Measurements from ENCODE around the gene KIF26A.

KIF26A gene

DNA sequence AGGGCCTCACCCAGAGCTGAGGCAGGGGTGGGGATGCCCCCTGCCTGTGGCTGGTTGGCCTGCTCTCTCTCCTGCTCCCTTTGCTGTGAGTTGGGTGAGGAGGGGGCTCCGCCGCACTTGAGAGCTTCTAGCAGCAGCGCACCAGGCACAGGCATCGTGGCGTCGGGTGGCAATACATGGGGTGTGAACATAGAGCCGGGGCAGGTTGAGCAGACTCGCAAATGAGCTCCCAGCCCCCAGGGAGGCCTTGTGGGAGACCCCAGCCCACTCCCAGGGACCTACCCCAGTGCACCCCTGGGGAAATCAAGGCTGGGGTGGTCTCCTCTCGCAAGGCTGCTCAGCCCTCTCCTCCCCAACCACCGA lies 54.5 kb downstream of the KIF26A start:
- no peaks in the 10 kb centered on the region for H3K9me3 ChIP-seq (ENCODE audit: control insufficient read depth, insufficient read depth, low read length)
- no peaks in the 10 kb centered on the region for H3K4me1 ChIP-seq (ENCODE audit: control insufficient read depth, insufficient read depth, low read length)
- H3K36me3 ChIP-seq (ENCODE audit: control insufficient read depth, insufficient read depth, low read length), result no peaks in the 10 kb centered on the region
- H3K27me3 ChIP-seq (ENCODE audit: control insufficient read depth, insufficient read depth, low read length), result no peaks in the 10 kb centered on the region
- H3K4me3 ChIP-seq (ENCODE audit: low read depth, low read length), result no peak overlapping the region
- no peak overlapping the region for H3K9ac ChIP-seq (ENCODE audit: low read depth, low read length)

DNA sequence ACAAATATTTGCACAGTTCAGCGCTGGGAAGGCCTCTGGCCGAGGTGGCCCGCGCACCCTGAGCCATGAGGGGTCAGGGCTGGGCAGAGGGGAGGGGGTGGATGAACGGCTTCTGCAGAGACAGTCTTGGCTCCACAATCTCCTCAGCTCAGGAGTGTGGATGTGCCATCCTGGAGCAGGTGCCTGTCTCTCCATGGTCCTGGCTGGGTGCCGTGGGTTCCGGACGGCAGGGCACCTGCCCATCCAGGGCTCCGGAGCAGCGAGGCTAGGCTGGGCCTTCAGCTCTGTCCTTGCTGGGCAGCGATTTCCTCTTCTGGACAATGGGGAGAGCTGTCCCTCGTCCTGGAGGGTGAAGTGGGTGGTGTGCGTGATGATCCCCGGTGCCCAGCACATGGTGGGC lies 55.6 kb downstream of the KIF26A start:
- H3K36me3 ChIP-seq (ENCODE audit: control insufficient read depth, insufficient read depth, low read length), result no peaks in the 10 kb centered on the region
- no peaks in the 10 kb centered on the region for H3K4me1 ChIP-seq (ENCODE audit: control insufficient read depth, insufficient read depth, low read length)
- H3K4me3 ChIP-seq (ENCODE audit: low read depth, low read length), result no peak overlapping the region
- H3K27me3 ChIP-seq (ENCODE audit: control insufficient read depth, insufficient read depth, low read length), result no peaks in the 10 kb centered on the region
- no peak overlapping the region for H3K9ac ChIP-seq (ENCODE audit: low read depth, low read length)
- no peaks in the 10 kb centered on the region for H3K9me3 ChIP-seq (ENCODE audit: control insufficient read depth, insufficient read depth, low read length)

DNA sequence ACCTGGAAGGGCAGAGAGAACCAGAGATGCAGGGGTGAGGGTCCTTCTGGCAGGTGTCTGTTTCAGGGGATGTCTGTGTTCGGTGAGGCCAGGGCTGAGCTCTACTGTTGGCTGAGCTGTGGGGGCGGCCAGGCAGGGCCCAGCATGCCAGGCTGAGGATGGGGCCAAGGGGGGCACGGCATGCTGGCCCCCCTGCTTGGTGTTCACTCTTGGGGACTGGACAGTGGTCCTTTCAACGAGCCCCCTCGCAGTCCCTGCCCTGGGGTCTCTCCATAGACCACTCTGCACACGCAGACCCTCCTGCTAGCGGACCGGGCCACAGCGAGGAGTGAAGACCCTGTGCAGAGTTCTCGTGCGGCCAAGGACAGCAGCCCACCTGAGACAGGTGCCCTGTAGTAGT lies 56.3 kb downstream of the KIF26A start:
- no peak overlapping the region for H3K9ac ChIP-seq (ENCODE audit: low read depth, low read length)
- no peaks in the 10 kb centered on the region for H3K27me3 ChIP-seq (ENCODE audit: control insufficient read depth, insufficient read depth, low read length)
- no peaks in the 10 kb centered on the region for H3K9me3 ChIP-seq (ENCODE audit: control insufficient read depth, insufficient read depth, low read length)
- H3K36me3 ChIP-seq (ENCODE audit: control insufficient read depth, insufficient read depth, low read length), result no peaks in the 10 kb centered on the region
- H3K4me1 ChIP-seq (ENCODE audit: control insufficient read depth, insufficient read depth, low read length), result no peaks in the 10 kb centered on the region
- no peak overlapping the region for H3K4me3 ChIP-seq (ENCODE audit: low read depth, low read length)

DNA sequence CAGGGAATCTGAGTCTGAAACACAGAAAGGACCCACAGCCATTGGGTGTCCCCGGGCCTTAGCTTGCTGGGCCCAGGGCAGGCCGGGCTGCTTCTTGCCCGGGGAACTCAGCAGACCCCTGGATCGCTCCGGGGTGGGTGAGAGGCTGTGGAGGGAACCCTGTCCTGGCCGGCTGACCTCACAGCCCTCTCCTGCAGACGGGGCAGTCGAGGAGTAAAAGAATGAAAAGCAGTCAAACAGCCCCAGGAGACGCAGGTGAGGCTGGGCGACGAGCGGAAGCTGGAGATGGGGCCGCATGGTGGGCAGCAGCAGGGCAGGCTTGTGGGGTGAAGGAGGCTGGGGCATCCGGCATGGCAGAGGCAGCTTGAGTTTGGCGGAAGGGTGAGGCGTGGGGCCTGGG lies 57.0 kb downstream of the KIF26A start:
- no peaks in the 10 kb centered on the region for H3K27me3 ChIP-seq (ENCODE audit: control insufficient read depth, insufficient read depth, low read length)
- H3K36me3 ChIP-seq (ENCODE audit: control insufficient read depth, insufficient read depth, low read length), result no peaks in the 10 kb centered on the region
- H3K9ac ChIP-seq (ENCODE audit: low read depth, low read length), result no peak overlapping the region
- H3K4me1 ChIP-seq (ENCODE audit: control insufficient read depth, insufficient read depth, low read length), result no peaks in the 10 kb centered on the region
- no peak overlapping the region for H3K4me3 ChIP-seq (ENCODE audit: low read depth, low read length)
- H3K9me3 ChIP-seq (ENCODE audit: control insufficient read depth, insufficient read depth, low read length), result no peaks in the 10 kb centered on the region

DNA sequence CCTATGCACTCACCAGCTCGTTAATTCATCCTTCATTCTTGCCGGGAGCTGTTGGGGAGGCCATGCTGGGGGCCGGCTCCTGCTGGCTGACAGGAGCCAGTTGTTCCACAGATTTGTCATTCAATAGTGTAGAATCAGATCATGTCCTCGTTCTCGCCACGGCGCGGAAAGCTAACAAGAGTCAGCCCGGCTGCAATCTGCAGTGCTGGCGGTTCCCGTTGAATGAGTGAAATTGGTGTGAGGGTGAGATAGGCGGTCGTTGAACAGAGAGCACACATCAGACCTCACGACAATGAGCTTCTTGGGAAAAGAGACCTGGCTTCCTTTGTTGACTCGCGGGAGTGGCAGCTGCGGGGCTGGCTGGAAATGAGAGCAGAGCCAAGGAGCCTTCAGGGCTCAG lies 57.5 kb downstream of the KIF26A start:
- H3K36me3 ChIP-seq (ENCODE audit: control insufficient read depth, insufficient read depth, low read length), result no peaks in the 10 kb centered on the region
- H3K9ac ChIP-seq (ENCODE audit: low read depth, low read length), result no peak overlapping the region
- no peak overlapping the region for H3K4me3 ChIP-seq (ENCODE audit: low read depth, low read length)
- no peaks in the 10 kb centered on the region for H3K9me3 ChIP-seq (ENCODE audit: control insufficient read depth, insufficient read depth, low read length)
- no peaks in the 10 kb centered on the region for H3K27me3 ChIP-seq (ENCODE audit: control insufficient read depth, insufficient read depth, low read length)
- no peaks in the 10 kb centered on the region for H3K4me1 ChIP-seq (ENCODE audit: control insufficient read depth, insufficient read depth, low read length)

DNA sequence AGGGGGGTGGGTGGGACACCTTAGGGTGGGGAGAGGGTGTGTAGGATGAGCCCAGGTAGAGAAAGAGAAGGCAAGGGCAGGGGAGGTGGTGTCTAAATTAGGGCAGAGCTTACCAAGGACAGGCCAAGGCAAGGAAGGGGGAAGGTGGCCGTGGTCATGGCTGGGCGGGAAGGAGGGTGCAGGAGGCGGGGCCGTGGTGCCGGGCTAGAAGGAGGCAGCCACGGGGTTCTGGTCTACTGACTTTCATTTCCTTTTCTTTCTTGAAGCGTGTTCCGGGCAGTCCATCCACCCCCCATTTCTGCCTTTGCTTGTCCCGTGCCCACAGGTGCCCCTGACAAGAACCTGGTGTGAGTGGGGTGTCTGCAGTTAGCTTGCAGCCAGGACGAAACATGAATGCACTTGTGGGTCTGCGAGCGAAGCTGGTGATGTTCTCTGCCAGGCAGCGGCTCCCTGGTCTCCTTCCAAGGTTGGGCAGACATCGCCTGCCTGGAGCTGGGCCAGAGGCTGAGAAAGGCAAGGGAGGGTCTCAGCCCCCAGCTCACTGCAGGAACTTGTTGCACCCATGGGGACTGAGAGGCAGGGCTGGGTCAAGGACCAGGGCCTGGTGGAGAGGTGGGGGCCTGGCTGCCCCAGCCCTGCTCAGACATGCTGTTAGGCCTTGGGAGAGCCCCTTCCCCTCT lies 58.2 kb downstream of the KIF26A start:
- Histone ChIP-seq H3K9me3 (ENCODE audit: control insufficient read depth, insufficient read depth, low read length) (no peaks in the 10 kb centered on the region), H3K4me3 (ENCODE audit: low read depth, low read length) (no peak overlapping the region)

DNA sequence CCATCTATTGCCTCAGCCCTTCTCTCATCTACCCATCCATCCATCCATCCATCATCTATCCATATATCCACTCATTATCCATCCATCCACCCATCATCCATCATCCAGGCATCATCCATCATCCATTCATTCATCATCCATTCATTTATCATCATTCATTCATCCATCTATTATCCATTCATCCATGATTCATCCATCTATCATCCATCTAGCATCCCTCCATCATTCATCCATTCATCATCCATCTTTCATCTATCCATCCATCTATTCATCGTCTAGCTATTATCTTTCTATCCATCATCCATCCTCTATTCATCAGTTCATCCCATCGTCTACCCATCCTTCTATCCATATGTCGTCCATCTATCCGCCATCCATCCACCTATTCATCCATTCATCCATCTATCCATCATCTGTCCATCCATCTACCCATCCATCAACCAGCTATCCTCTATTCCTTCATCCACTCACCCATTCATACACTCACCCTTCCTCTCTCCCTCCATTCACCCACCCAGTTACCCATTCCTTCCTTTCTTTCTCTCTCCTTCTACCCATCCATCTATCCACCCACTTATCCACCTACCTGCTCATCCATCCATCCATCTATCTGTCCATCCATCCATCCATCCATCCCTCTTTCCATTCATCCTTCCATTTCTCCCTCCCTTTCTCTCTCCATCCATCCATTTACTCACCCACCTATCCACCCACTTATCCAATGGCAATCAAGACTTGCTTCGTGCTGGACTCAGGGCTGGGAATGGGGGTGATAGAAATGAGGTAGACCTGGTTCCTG lies 59.3 kb downstream of the KIF26A start:
- Histone ChIP-seq H3K9ac (ENCODE audit: low read depth, low read length) (no peak overlapping the region), H3K4me1 (ENCODE audit: control insufficient read depth, insufficient read depth, low read length) (no peaks in the 10 kb centered on the region), H3K9me3 (ENCODE audit: control insufficient read depth, insufficient read depth, low read length) (no peaks in the 10 kb centered on the region), H3K36me3 (ENCODE audit: control insufficient read depth, insufficient read depth, low read length) (no peaks in the 10 kb centered on the region), H3K4me3 (ENCODE audit: low read depth, low read length) (no peak overlapping the region), H3K27me3 (ENCODE audit: control insufficient read depth, insufficient read depth, low read length) (no peaks in the 10 kb centered on the region)

More for the DNA sequence above, 58.2 kb downstream of the KIF26A start:
- Histone ChIP-seq H3K9ac (ENCODE audit: low read depth, low read length) (no peak overlapping the region), H3K4me1 (ENCODE audit: control insufficient read depth, insufficient read depth, low read length) (no peaks in the 10 kb centered on the region), H3K27me3 (ENCODE audit: control insufficient read depth, insufficient read depth, low read length) (no peaks in the 10 kb centered on the region), H3K36me3 (ENCODE audit: control insufficient read depth, insufficient read depth, low read length) (no peaks in the 10 kb centered on the region)

DNA sequence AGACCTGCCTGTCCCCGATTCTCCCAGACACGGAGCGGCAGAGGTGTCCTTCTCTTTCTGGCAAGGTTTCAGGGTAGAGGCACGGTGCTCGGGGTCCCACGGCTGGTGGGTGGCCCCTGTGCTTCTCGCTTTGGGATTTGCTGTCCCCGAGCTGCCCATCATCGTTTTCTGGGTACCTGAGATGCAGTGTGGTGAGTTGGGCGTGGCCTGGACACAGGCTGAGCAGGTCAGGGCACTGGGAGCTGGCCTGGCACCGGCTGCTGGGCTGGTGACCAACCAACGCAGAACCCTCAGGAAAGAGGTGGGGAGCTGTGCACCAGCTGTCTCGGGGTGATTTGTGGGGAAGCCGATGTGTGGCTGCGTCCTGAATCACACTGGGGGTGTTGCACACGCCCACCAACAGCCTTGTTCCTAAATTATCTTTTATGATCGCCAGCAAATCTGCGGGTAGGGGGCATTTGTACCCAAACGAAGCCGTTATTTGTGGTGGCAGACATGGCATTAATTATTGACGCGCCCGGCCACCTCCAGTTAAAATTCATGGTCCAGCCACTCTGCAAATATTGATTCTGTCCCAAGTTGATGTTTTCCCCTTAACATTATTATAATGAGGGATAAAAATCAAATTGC lies 61.0 kb downstream of the KIF26A start:
- no peaks in the 10 kb centered on the region for H3K27me3 ChIP-seq (ENCODE audit: control insufficient read depth, insufficient read depth, low read length)
- H3K9me3 ChIP-seq (ENCODE audit: control insufficient read depth, insufficient read depth, low read length), result no peaks in the 10 kb centered on the region
- H3K36me3 ChIP-seq (ENCODE audit: control insufficient read depth, insufficient read depth, low read length), result no peaks in the 10 kb centered on the region
- H3K9ac ChIP-seq (ENCODE audit: low read depth, low read length), result no peak overlapping the region
- H3K4me3 ChIP-seq (ENCODE audit: low read depth, low read length), result no peak overlapping the region
- no peaks in the 10 kb centered on the region for H3K4me1 ChIP-seq (ENCODE audit: control insufficient read depth, insufficient read depth, low read length)

DNA sequence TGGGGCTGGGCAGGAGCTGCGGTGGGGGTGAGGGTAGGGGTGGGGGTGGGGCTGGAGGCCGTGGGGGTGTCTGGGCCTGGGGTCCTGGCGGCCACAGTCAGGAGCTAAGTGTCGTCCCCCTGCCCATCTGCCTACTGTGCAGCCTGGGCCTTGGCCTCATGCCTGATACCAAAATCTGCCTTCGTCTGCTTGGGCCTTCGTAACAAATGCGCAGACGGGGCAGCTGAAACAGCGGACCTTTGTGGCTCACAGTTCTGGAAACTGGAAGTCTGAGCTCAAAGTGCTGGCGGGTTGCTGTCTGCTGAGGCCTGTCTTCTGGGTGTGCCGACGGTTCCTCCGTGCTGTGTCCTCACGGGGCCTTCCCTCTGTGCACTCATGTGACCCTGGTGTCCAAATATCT lies 61.7 kb downstream of the KIF26A start:
- Histone ChIP-seq H3K4me1 (ENCODE audit: control insufficient read depth, insufficient read depth, low read length) (no peaks in the 10 kb centered on the region), H3K9ac (ENCODE audit: low read depth, low read length) (no peak overlapping the region), H3K9me3 (ENCODE audit: control insufficient read depth, insufficient read depth, low read length) (no peaks in the 10 kb centered on the region), H3K4me3 (ENCODE audit: low read depth, low read length) (no peak overlapping the region), H3K27me3 (ENCODE audit: control insufficient read depth, insufficient read depth, low read length) (no peaks in the 10 kb centered on the region), H3K36me3 (ENCODE audit: control insufficient read depth, insufficient read depth, low read length) (no peaks in the 10 kb centered on the region)

DNA sequence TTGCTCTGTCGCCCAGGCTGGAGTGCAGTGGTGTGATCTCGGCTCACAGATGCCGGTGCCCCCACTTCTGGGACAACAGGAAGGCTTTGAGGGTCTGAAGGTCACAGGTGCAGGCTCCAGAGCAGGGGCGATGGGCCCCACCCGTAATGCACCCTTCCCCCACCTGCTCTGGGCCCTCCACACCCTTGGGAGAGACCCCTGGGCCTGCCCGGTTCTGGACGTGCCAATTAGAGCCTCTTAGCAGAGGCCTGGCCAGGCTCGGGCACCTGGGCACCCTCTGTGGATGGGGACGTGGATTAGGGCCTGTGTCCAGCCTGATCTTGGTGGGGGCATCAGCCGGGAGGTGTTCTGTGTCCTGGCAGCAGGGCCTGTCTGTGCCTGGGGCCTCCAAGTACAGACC lies 62.2 kb downstream of the KIF26A start:
- no peaks in the 10 kb centered on the region for H3K27me3 ChIP-seq (ENCODE audit: control insufficient read depth, insufficient read depth, low read length)
- H3K4me1 ChIP-seq (ENCODE audit: control insufficient read depth, insufficient read depth, low read length), result no peaks in the 10 kb centered on the region
- H3K9ac ChIP-seq (ENCODE audit: low read depth, low read length), result no peak overlapping the region
- H3K36me3 ChIP-seq (ENCODE audit: control insufficient read depth, insufficient read depth, low read length), result no peaks in the 10 kb centered on the region
- no peaks in the 10 kb centered on the region for H3K9me3 ChIP-seq (ENCODE audit: control insufficient read depth, insufficient read depth, low read length)
- no peak overlapping the region for H3K4me3 ChIP-seq (ENCODE audit: low read depth, low read length)

DNA sequence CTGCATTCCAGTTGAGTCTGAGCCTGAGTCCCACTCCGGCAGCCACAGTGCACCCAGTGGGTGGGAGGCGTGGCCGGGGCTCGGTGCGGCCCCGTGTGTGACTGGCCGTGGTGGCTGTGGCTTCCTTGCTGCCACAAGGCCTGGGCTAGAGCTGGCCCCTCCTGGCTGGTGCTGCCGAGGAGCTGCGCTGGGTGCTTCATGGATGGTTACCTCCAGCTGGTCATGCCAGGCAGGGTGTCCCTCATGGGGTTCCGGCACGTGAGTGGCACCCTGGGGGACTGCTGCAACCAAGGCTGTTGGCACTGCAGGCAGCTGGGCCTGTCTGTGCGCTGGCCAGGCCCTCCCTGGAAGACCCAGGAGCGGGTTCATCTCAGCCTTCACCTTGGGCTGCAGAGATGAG lies 62.7 kb downstream of the KIF26A start:
- H3K36me3 ChIP-seq (ENCODE audit: control insufficient read depth, insufficient read depth, low read length), result no peaks in the 10 kb centered on the region

DNA sequence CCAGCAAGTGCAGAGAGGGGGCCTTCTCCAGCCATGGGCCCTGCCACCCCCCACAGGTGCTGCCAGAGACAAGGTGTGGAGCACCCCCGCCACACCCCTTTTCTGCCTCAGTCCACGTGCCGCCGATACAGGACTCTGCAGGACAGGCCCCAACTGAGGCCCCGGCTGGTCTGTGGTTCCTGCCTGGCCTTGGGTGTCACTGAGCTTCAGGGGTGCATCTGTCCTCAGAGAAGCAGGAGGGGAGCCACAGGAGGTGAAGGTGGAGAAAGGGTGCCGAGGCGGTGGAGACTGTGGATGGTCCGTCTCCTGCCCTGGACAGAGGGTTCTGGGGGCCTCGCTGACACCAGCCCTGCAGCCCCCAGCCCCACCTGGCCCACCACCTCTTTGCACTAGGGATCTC lies 63.1 kb downstream of the KIF26A start:
- no peaks in the 10 kb centered on the region for H3K27me3 ChIP-seq (ENCODE audit: control insufficient read depth, insufficient read depth, low read length)
- H3K4me1 ChIP-seq (ENCODE audit: control insufficient read depth, insufficient read depth, low read length), result no peaks in the 10 kb centered on the region
- no peaks in the 10 kb centered on the region for H3K36me3 ChIP-seq (ENCODE audit: control insufficient read depth, insufficient read depth, low read length)
- H3K9me3 ChIP-seq (ENCODE audit: control insufficient read depth, insufficient read depth, low read length), result no peaks in the 10 kb centered on the region
- H3K9ac ChIP-seq (ENCODE audit: low read depth, low read length), result no peak overlapping the region
- no peak overlapping the region for H3K4me3 ChIP-seq (ENCODE audit: low read depth, low read length)

More for the DNA sequence above, 62.7 kb downstream of the KIF26A start:
- no peaks in the 10 kb centered on the region for H3K9me3 ChIP-seq (ENCODE audit: control insufficient read depth, insufficient read depth, low read length)
- no peaks in the 10 kb centered on the region for H3K4me1 ChIP-seq (ENCODE audit: control insufficient read depth, insufficient read depth, low read length)
- H3K27me3 ChIP-seq (ENCODE audit: control insufficient read depth, insufficient read depth, low read length), result no peaks in the 10 kb centered on the region
- no peak overlapping the region for H3K9ac ChIP-seq (ENCODE audit: low read depth, low read length)
- H3K4me3 ChIP-seq (ENCODE audit: low read depth, low read length), result no peak overlapping the region
